HG03103 (cell line): Measurements from ENCODE around the gene NEDD8.
"Not testable (repeated sequence)": the region's sequence is repeated elsewhere in the genome, so short reads cannot be mapped to it uniquely, and the experiment has no call there.

Experiments used
- ATAC-seq: cut with Tn5 transposase; IDR thresholded peaks from one replicate; pipeline ENCODE4 v1.9.1; 2021; ENCODE audit warnings: low read depth; ENCODE audit not compliant: unreplicated experiment

NEDD8 gene

DNA sequence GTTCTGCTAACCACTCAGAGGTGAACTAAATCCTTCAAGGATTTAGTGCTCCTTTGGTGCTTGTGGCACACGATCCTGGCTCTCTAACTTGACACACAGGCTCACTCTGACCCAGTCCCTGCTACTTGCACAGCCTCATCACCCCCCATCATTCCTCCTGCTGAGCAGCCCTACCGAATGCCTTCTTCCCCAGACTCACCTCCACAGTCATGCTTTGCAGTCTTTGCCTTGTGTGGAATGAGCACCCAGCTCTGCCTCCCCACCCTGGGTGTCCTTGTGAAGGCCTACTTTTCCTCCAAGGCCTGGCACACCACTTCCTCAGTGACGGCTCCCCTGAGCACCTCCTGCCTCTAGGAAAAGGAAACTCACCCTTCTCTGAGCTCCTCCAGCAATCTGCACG is 18.2 kb upstream of the NEDD8 start:
- ATAC-seq = no peak

GRCh38 chr14:24249230-24250021 is 17.3 kb upstream of the NEDD8 start:
- ATAC-seq = no peak

DNA sequence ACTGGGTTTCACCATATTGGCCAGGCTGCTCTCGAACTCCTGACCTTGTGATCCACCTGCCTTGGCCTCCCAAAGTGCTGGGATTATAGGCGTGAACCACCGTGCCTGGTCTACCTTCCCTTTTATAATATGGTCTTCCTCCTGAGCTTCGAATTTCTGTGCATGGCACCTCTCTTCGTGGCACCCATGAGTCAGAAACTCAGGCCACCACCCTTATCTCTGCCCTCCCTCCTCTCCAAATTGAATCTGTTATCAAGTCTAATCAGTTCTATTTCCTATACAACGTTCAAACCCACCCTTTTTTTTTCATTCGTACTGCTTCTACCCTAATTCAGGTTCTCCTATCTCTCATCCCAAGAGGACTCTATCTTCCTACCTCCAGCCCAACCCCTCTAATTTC is 15.3 kb upstream of the NEDD8 start:
- ATAC-seq = no peak

DNA sequence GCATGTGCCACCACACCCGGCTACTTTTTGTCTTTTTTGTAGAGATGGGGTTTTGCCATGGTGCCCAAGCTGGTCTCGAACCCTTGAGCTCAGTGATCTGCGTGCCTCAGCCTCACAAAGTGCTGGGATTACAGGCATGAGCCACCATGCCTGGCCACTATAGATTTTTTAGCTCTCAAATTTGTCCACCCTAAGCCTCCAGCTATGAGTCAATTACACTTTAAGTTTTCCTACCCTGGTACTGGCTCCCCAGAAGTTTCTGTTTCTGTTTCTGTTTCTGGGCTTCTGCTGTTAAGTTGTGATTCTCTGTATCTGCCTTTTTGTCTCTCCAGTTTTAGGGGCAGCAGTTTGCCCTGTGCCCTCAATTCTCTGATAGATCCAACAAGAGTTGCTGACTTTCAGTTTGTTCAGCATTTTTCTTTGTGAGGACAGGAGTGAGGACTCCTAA is 14.6 kb upstream of the NEDD8 start:
- no peak for ATAC-seq

- not testable (repeated sequence) for ATAC-seq
These were observed 13.2 kb upstream of the NEDD8 start for GRCh38 chr14:24245350-24245749.

- no peak for ATAC-seq
These were observed 11.2 kb upstream of the NEDD8 start for GRCh38 chr14:24243336-24243836.

- ATAC-seq = peak; percentile 73
These were observed 9.8 kb upstream of the NEDD8 start for GRCh38 chr14:24241829-24242443.

DNA sequence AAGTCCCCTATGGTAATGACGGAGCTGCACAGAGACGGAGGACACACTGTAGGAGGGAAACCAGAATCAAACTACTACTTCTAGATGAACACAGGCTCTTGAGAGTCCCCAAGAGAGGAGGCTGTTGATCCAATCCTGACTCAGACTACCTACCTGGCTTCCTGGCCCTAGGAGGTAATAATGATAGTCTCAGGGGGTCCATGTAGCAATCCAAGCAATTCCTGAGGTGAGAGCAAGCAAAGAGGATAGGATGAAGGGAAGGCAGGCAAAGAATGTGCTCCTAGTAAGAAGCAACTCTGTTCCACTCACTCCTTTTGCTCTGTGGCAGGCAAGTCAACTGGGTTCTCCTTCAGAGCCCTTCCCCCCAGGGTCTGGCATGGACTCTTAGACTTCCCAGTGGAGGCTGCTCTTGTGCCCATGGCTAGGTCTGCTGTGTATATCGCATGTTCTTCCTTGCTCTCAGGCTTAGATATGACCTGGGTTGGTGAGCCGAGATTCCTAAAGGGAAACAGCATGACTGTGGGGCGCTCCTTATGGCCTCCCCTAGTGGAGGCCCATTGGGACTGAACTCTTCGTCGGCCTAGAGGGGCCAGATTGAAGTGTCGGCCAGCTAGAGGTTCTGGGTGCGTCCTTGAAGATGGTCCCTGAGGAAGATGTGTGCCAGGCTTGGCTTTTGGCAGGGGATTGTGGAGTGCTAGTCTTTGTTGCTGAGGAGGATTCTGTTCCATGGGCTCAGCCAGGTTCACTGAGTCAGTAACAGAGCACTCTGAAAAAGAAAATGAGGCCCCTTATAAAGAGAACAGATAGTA is 8.1 kb upstream of the NEDD8 start:
- ATAC-seq = no peak

GRCh38 chr14:24238527-24239037 is 6.4 kb upstream of the NEDD8 start:
- ATAC-seq = no peak

DNA sequence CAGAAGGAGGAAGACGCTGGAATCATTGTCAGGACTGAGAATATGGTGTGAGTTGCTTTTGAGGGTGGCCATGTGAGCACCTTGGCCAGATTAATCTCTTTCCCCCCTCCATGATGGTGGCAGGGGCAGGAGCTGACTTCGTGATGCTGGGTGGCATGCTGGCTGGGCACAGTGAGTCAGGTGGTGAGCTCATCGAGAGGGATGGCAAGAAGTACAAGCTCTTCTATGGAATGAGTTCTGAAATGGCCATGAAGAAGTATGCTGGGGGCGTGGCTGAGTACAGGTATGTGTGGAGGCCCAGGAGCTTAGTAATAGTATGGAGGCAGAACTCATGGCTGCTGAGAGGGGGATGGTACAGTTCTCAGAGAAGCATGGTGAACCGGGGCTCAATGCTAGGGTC is 6.0 kb upstream of the NEDD8 start:
- ATAC-seq = no peak

DNA sequence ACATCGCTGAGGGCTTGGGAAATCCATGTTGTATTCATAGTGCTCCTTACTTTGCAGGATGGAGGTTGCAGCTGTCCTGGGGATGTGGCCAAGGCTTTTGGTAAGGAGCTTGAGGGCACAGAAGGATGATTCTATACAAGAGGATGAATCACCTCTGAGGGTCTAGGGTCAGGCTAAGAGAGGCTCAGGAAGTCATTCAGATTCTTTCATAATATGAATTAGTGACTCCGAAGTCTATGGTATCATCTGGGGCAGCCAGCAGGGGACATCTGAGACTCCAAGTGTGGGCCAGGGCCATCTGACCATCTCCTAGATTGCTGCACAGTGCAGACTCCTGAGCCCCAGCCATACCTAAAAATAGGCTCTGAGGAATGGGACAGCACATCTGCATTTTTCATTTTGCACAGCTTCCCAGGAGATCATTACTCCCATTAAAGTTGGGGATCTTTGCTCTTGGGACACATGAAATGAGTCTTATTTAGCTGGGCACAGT is 5.3 kb upstream of the NEDD8 start:
- no peak for ATAC-seq

DNA sequence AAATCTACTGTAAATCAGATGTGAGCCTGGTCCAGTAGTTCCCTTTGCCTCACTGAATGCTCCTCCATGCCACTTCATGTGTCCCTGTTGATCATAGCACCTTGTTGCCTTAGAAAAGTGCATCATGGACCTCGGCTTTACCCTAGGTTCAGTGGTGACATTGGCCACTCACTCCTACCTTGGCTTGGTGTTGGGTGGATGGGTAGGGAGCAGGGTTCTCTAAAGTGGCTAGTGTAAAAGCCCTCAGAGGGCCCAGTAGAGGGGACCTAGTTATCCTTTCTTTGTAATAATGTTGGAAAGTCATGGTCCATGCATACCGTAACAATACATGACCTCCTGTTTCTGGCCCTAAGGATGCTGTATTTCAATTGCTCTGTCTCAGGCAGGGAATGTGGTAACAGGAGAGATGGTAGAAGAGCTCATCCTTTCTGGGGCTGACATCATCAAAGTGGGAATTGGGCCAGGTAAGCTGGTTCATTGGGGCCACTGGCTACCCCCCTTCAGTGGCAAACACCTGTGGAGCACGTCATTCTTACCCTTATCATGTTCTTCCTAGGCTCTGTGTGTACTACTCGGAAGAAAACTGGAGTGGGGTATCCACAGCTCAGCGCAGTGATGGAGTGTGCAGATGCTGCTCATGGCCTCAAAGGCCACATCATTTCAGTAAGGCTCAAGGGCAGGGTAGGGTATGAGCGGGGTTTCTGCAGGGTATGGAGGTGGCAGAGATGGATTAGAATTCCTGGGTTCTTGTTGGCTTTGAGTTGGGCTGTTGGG is 4.7 kb upstream of the NEDD8 start:
- no peak for ATAC-seq

DNA sequence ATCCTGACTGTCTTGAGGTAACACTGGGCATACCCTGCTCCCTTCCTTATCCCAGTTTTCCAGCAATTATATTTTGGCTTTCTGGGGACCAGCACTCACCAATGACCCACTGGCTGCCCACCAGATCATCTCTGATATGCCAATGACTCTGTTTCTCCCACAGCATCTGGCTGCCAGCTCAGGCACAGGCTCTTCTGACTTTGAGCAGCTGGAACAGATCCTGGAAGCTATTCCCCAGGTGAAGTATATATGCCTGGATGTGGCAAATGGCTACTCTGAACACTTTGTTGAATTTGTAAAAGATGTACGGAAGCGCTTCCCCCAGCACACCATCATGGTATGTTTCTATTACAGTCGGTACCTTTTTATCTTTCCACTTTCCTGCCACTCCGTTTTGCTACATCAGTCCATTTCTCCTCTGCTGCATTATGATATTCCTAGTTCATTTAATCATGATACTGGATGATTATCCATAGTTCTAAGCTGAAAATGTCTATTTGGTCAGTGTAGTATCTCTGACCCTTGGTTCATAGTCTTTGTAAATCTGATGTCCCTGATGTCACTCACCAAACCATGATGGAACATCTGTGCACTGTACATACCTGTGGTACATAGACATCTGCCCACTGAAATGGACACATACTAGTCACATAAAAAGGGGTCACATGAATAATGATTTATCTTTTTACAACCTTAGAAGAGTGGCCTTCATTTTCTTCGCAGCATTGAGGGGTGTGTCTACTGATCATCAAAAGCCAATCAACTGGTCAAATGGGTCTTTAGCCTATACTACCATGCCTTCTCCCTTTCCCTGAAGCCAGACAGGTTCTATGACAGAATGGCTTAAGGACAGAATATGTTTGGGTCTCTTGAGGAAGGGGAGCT is 3.9 kb upstream of the NEDD8 start:
- no peak for ATAC-seq

DNA sequence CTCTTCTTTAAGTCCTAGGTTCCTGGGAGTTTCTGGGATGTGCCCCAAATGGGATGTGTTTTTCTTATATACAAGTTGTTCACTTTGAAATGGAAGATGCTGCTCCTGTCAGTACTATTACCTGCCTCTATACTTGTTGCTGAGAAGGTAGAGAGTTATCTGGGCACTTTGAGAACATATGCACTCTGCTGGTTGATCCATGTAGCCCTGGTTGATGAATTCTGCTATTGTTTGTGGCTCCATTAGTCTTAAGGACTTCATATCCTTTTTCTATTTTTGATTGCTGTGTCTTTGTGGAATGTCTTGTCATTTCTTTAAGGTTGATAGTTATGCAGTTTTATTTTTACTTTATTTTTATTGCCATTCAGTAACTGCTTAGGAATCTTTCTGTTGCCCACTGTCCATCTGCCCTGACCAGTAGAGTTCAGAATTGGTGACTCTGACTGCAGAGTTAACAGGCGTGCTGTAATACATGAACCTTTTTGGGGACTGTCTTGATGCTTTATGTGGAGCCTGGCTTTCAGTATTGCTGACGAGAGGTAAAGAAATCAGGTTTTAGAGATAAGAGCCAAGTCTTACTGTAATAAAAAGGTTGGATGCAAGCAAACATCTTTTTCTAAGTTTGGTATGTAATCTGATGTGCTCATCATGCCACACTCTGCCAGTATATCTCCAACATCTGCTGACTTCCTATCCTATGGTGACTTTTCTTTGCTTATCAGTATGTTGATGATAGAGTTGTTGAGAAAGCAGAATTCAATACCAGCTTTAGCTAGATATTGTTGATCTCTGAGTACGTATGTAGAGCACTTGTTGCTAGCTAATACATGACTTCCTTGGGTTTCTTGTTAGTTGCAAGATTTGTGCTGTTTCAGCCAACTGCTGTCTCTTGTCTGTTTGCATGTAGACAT is 2.2 kb upstream of the NEDD8 start:
- no peak for ATAC-seq

GRCh38 chr14:24233538-24233866 is 1.3 kb upstream of the NEDD8 start:
- ATAC-seq = no peak

DNA sequence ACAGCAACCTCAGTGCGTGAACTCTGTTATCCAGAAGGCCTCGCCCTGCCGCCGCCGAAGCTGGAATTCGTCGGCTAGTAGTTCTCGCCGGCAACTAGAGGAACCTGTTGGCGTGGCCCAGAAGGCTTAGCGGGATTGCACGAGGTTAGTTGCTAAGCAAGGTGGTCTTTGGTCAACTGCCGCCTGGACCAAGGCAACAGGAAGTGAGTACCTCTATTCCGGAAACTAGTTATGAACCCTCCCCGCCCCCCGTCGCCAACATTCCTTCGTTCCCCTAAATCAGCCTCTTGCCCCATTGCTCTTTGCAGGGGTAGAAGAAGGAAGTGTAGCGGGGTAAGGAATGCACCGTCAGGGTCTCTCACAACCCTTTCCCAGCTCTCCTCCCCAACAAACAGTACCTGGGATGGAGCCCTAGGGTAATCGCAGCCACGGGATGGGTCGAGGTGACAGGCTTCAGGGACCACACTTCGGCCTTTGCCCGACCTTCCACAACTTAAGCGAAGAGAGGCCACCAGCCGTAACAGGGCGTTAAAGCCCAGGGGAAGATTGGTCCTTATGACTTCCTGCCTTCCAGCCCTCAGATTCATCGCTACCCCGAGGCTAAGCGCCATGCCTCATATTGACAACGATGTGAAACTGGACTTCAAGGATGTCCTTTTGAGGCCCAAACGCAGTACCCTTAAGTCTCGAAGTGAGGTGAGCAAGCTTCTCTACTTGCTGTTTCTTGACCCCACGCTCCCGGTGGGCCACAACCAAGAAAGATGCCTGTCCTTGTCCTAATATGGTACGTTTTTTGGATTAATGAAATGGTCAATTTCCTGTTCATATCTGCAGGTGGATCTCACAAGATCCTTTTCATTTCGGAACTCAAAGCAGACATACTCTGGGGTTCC is 724 bp upstream of the NEDD8 start, which contains the start of gene GMPR2:
TSS of gene GMPR2 (plus strand) at position 285 of the 893 bp plus-strand sequence. CDS start at position 610, 325 bp downstream.
- peak; percentile 37 for ATAC-seq
